Skin epidermis (tissue), 12 donors: Measurements from ENCODE around the gene ZNF526.

Experiments used
- H3K27ac ChIP-seq, 21 experiments: fragments of 200-600 bp; sonication (generic) in 11 of 21; one replicate each; pipeline ENCODE4 v1.5.0; 2020; ENCODE audit warnings: mild to moderate bottlenecking in 3 of 21, inconsistent platforms in 2 of 21, moderate library complexity in 2 of 21
- H3K4me3 ChIP-seq, 7 experiments: fragments of 200-600 bp; sonication (generic) in 2 of 7; one replicate each; pipeline ENCODE4 v1.5.0; 2020; ENCODE audit warnings: inconsistent platforms in 2 of 7, mild to moderate bottlenecking in 2 of 7, moderate library complexity in 1 of 7

ZNF526 gene

DNA sequence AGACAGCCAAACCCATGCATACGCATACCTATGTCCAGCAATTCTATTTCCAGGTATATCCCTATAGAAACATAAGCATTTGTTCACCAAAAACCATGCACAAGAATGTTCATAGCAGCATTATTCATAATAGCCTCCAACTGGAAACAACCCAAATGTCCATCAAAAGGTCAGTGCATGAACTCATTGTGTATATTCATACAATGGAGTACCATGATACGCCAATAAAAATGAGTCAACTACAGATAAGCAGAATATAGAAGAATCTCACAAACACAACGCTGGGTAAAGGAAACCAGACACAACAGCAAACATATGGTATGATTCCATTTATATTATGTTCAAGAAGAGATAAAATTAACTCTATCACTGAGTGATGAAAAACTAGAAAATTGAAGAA lies 26.4 kb upstream of the ZNF526 start:
- H3K27ac ChIP-seq, result no peak overlapping the region

DNA sequence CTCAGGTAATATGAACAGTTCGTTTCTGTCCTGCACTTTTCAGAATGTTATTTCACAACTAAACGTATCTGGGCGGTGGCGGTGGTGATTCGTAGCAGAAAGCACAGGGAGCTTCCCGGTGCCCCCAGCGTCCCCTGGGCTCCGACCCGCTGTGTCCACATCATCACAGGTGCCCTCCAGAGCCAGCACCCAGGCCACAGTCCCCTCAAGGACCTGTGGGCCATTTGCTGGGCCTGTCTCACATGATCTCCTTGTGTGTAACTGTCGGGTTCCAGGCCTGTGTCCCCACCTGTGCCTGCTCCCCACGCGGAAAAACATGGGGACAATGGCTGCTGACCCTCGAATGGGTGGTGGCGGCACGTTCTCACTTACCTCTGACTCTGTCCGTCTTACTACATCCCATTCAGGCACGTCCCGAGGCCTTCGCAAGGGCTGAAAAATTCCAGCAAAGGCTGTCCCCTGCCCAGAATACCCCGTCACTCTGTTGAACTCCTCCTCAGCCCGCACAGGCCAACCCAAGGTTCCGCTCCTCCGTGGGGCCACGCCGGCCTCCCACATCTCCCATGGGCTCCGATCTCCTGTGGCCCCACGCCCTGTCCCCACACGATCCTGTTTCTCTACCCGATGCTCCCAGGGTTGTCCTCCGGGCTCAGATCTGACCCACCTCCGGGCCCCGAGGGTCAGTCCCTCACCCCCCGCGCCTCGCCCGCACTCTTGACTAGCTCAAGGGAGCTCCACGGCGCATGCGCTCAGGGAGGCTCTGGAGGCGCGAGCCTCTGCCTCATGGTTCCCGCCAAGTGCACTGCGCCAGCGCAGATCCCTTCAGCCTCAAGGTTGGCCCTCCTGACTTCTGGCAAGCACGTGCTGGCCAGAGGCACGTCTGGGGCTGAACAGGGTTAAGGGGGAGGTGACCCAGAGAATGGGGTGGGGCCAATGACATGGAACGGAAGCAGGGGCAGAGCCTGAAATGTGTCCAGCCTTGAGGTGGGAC lies 23.8 kb upstream of the ZNF526 start:
- H3K27ac ChIP-seq, result peak overlapping the region in 6 of 21 experiments; percentile 2 to 67 (median 28)
- no peak overlapping the region for H3K4me3 ChIP-seq

More for the DNA sequence above, 26.4 kb upstream of the ZNF526 start:
- no peak overlapping the region for H3K4me3 ChIP-seq

DNA sequence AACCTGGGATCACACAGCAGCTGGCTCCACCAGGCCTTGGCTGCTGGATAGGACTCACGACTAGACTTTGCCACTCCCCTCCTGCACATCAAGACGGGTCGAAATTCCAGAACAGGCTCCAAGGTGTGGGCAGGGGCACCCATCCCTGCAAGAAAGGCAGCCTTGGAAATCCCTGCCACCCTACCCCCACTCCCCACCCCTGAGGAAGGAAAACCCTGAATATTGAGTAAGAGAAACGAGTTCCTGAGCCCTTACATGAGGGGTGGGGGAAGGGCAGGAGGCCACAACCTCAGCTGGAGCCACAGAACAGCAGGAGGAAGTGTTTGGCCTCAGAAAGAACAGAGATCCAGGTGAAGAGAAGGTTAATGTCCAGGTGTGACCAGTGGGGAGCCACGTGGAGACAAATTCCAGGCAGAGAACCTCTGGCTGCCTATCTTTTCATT lies 22.7 kb upstream of the ZNF526 start:
- no peak overlapping the region for H3K4me3 ChIP-seq
- peak overlapping the region in 9 of 21 experiments; percentile 2 to 67 (median 26) for H3K27ac ChIP-seq

DNA sequence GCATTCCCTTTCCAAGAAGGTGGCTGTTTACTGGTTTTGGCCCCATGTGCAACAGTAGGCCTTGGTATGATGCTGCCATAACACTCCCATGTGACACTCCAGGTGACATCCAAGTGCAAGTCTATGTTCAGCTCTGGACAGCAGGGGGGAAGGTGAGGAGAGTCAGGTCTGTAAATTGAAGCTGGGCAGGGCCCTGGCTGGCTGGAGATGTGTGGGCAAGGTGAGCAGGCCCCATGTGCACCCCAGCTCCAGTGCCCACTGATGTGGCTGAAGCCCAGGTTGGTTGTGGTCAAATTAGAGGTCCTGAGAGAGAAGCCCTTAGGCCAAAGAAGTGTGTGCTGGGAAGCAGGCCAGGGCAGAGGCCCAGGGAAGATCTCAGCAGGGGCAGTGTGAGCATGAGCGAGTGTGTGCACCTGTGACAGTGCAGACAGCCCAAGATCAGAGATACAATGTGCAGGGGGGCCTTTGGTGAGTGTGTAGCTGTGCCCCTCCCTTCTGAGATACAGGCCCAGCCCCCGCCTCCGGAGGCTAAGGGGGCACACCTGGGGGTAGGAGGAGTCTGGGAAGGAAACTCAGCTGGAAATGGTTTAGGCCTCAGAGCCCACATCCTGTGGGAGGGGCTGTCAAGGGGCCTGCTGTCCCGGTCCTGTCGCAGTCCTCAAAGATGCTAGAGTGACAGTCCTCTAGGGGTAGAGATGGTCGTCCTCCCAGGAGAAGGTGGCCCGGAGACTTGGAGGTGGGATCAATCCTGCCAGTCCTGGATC lies 21.3 kb upstream of the ZNF526 start:
- Histone ChIP-seq H3K27ac (peak overlapping the region in 20 of 21 experiments; percentile 26 to 98 (median 84)), H3K4me3 (peak overlapping the region in 4 of 7 experiments; percentile 7 to 23 (median 16))

DNA sequence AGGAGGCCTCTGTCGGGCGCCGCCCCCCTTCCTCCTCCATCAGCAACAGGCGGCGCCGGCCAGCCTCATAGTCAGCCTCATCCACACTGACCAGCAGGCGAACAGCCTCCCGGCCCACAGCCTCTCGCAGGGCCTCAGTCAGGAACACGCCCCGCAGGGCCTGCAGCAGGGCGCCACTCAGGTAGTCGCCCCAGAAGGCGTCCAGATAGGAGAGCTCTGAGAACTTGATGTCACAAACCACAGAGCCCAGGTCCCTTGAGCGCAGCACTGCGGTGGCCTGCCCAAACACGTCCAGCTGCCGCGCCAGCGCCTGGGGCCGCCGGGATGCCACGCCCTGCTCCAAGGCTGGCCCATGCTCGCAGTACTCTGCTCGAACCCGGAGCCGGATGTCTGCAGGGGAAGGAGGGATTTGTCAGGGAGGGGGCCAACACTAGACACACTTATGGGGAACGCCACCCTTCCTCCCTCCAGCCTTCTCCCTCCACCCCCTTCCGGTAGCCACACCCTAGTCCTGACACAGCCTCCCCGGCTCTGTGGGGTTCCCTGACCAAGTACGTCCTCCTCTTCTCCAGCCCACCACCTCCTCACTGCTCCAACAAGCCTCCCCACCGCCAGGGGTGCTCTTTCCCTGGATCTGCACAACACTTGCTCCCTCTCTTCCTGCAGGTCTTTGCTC lies 20.5 kb upstream of the ZNF526 start:
- H3K4me3 ChIP-seq, result peak overlapping the region in 4 of 7 experiments; percentile 7 to 23 (median 16)

GRCh38 chr19:42200116-42200715 lies 19.9 kb upstream of the ZNF526 start:
- peak overlapping the region in 19 of 21 experiments; percentile 50 to 98 (median 84) for H3K27ac ChIP-seq
- H3K4me3 ChIP-seq, result peak overlapping the region in 1 of 7 experiments; percentile 21

More for the DNA sequence above, 20.5 kb upstream of the ZNF526 start:
- H3K27ac ChIP-seq, result peak overlapping the region in 20 of 21 experiments; percentile 26 to 98 (median 84)

DNA sequence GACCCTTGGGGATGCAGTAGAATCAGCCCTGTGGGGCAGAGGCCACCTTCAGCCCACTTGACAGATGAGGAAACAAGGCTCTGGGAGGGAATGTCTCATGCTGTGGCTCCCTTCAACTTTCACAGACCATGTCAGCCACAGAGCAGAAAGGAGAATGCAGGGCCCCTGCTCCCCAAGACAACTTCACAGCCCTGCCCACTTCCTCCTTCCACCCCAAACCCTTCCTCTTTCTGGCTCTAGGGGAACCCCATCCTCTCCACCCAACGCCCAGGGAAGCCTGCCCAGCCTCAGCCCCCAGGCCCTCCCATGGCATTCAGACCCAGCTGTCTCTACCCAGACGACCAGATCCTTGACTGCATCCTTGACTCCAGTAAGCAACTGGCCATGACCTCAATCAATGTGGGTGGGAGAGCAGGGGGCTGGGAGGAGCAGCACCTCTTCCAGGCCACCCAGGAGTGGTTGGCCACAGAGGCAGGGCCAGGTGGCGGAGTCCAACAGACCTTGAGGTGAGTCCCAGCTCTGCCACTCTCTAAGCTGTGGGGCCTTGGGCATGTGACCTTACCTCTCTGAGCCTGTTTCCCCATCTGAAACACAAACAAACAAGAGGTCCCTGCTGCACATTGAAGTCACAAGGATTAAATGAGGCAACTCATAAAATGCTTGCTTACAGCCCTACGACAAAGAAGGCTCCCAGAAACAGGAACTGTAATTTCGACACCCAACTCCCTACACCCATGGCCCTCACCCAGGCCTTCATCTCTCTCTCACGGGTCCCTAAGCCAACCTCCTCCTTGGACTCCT lies 18.4 kb upstream of the ZNF526 start:
- no peak overlapping the region for H3K4me3 ChIP-seq
- H3K27ac ChIP-seq, result peak overlapping the region in 20 of 21 experiments; percentile 15 to 98 (median 84)

GRCh38 chr19:42202290-42202880 lies 17.7 kb upstream of the ZNF526 start:
- no peak overlapping the region for H3K4me3 ChIP-seq
- H3K27ac ChIP-seq, result peak overlapping the region in 17 of 21 experiments; percentile 42 to 98 (median 85)

DNA sequence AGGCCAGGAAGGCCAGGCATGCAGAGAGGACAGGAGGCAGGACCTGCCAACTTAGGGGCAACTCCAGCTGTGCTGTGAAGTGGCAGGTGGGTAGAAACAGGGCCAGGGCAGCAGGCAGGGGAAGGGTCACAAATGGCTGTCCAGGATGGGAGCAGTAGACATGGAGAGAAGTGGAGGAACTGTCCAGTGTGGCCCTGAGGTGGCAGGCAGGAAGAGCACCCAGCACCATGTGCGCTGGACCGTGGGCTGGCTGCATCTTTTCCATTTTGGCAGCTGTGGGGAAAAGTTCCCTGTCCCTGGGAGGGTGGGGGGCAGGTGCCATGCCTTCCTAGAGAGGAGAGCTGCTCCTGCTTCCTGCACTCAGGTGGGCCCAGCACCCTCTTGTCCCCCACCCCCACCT lies 16.4 kb upstream of the ZNF526 start:
- H3K27ac ChIP-seq, result peak overlapping the region in 6 of 21 experiments; percentile 4 to 98 (median 36)

DNA sequence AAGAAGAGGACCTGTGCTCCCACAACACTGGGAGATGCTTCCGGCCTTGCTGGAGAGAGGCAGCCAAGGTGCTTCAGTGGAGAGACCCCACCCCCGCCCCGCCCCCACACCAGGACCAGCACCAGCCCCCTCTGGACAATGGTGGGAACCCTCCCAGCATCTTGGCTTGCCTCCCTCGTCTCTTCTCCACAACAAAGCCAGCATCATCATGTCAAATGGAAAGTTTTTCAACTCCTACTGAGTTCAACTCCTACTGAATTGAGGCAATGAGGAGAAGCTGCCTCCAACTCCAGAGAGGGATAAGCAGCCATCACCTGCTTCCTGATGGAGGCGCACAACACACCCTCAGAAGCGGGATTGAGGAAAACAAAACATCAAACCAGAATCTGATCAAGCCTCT lies 15.4 kb upstream of the ZNF526 start:
- H3K27ac ChIP-seq, result no peak overlapping the region
- H3K4me3 ChIP-seq, result no peak overlapping the region

More for the DNA sequence above, 16.4 kb upstream of the ZNF526 start:
- no peak overlapping the region for H3K4me3 ChIP-seq

DNA sequence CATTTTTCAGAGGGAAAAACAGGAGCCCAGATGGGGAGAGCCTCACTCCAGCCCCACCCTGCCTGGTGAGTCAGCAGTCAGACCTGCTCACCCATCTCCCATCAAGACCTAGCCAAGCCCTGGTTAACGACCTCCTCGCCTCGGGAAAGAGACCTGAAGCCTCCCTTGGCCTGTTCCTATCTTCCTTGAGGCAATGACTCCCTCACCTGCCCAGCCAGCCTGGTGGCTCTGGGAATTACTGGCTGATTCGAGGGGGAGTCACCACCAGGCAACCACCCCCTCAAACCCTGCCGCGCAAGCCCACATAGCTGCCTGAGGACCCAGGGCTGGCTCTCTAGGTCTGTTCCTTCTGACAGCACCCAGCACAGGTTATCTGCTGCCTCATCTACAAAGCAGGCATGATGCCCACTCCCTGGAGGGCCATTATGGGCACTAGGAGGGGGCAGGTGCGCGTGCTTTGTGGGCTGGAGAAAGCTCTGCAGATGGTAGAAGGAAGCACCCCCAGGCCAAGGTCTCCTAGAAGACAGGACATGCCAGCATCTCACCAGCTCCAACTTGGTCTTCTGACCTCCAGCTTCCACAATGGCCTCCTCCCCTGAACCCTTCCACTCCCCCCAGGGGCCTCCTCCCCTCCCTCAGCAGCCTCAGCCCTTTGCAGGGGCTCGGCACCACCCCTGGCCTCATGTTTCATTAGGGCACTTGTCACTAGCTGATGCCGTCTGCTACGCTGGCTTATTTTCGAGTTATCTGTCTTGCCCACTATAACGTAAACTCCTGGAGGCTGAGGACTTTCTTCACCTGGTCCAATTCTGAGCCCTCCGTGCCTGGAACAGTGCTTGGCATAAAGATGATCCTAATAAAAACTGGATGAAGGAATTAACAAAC lies 13.0 kb upstream of the ZNF526 start:
- no peak overlapping the region for H3K4me3 ChIP-seq
- H3K27ac ChIP-seq, result peak overlapping the region in 17 of 21 experiments; percentile 7 to 75 (median 40)

GRCh38 chr19:42207767-42208271 lies 12.3 kb upstream of the ZNF526 start:
- peak overlapping the region in 14 of 21 experiments; percentile 7 to 75 (median 40) for H3K27ac ChIP-seq
- no peak overlapping the region for H3K4me3 ChIP-seq

- Histone ChIP-seq H3K4me3 (no peak overlapping the region), H3K27ac (peak overlapping the region in 7 of 21 experiments; percentile 31 to 75 (median 63))
These were observed 11.5 kb upstream of the ZNF526 start for GRCh38 chr19:42208612-42209011.

DNA sequence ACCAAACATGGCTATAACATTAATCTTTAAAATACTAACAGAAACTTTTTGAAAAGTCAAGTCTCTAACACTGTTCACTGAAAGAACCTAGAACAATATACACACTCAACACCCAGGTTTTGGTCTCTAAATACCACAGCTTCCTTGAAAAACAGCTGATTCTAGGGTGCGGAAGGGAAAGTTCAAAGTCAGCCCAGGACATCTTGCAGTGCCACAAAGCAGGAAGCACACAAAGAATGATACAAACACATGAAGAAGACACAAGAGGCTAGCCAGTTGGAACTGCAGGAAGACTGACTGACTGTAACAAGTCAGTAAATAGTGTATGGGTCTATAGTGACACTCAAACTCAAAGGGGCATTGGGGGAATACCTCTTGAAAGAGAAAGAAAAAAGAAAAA lies 7.2 kb upstream of the ZNF526 start:
- Histone ChIP-seq H3K4me3 (no peak overlapping the region), H3K27ac (peak overlapping the region in 2 of 21 experiments; percentile 13 to 44)

DNA sequence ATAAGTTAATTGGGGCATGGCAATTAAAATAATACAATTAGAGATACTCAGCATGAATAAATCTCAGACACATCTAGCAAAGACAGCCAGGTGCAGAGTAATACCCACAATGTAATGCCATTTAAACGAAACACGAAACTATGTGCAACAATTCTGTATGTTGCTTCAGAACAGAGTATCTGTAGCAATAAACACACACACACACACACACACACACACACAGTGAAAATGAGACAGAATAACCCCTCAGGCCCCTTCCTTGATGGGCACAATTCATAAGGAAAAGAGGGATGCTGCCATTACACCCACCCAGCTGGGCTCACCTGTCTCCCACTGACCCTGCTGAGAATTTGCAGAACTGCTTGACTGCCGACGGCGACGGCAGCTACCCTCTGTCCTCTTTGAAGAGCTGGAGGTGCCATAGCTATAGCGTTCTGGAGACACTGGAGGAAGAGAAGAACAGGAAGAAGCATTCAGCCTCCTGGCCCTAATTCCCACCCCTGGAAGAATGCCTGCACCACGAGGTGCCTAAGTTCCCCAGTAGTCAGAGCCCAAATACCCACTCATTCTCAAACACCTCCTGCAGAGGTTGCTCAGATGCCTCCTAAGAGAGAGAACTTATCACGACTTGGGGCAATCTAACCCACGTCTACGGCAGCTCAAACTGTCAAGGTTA lies 5.2 kb upstream of the ZNF526 start:
- Histone ChIP-seq H3K27ac (peak overlapping the region in 1 of 21 experiments; percentile 97), H3K4me3 (no peak overlapping the region)
